HG02852 (cell line): ENCODE measurements around the gene VIT.
"Not testable (repeated sequence)": the region's sequence is repeated elsewhere in the genome, so short reads cannot be mapped to it uniquely, and the experiment has no call there.

Experiments
- ATAC-seq: cut with Tn5 transposase; IDR thresholded peaks from one replicate; pipeline ENCODE4 v1.9.1; 2021; ENCODE audit warnings: mild to moderate bottlenecking, moderate library complexity; ENCODE audit not compliant: unreplicated experiment

VIT gene

GRCh38 chr2:36677996-36678605, 18.4 kb upstream of the VIT start:
- ATAC-seq = no peak

- ATAC-seq = no peak
These were observed 17.7 kb upstream of the VIT start for GRCh38 chr2:36678856-36679255.

GRCh38 chr2:36680012-36680411, 16.5 kb upstream of the VIT start:
- no peak for ATAC-seq

- ATAC-seq = no peak
These were observed 13.9 kb upstream of the VIT start for GRCh38 chr2:36682562-36682961.

GRCh38 chr2:36683002-36683401, 13.5 kb upstream of the VIT start:
- ATAC-seq = no peak

GRCh38 chr2:36688291-36688690, 8.2 kb upstream of the VIT start:
- not testable (repeated sequence) for ATAC-seq

- not testable (repeated sequence) for ATAC-seq
These were observed 7.5 kb upstream of the VIT start for GRCh38 chr2:36689013-36689412.

GRCh38 chr2:36692121-36692520, 4.4 kb upstream of the VIT start:
- no peak for ATAC-seq

- no peak for ATAC-seq
These were observed 2.7 kb upstream of the VIT start for GRCh38 chr2:36693825-36694224.

GRCh38 chr2:36695746-36696415, 626 bp upstream of the VIT start:
- ATAC-seq = no peak

- ATAC-seq = no peak
These were observed 1.0 kb downstream of the VIT start for GRCh38 chr2:36697424-36698066.

GRCh38 chr2:36698993-36699392, 2.5 kb downstream of the VIT start:
- ATAC-seq = no peak

GRCh38 chr2:36700311-36700710, 3.8 kb downstream of the VIT start:
- ATAC-seq = no peak

GRCh38 chr2:36701391-36701795, 4.9 kb downstream of the VIT start:
- ATAC-seq = no peak

GRCh38 chr2:36701918-36702317, 5.4 kb downstream of the VIT start:
- ATAC-seq = no peak

GRCh38 chr2:36702781-36703180, 6.3 kb downstream of the VIT start:
- ATAC-seq = no peak

- no peak for ATAC-seq
These were observed 8.1 kb downstream of the VIT start for GRCh38 chr2:36704475-36705150.

- ATAC-seq = no peak
These were observed 9.0 kb downstream of the VIT start for GRCh38 chr2:36705326-36706020.

GRCh38 chr2:36706021-36706876, 9.7 kb downstream of the VIT start:
- ATAC-seq = no peak

- no peak for ATAC-seq
These were observed 10.5 kb downstream of the VIT start for GRCh38 chr2:36707050-36707449.
